ENCODE measurements around the gene EPHX1.
"Not testable (repeated sequence)": the region's sequence is repeated elsewhere in the genome, so short reads cannot be mapped to it uniquely, and the experiment has no call there.

Gene EPHX1

DNA sequence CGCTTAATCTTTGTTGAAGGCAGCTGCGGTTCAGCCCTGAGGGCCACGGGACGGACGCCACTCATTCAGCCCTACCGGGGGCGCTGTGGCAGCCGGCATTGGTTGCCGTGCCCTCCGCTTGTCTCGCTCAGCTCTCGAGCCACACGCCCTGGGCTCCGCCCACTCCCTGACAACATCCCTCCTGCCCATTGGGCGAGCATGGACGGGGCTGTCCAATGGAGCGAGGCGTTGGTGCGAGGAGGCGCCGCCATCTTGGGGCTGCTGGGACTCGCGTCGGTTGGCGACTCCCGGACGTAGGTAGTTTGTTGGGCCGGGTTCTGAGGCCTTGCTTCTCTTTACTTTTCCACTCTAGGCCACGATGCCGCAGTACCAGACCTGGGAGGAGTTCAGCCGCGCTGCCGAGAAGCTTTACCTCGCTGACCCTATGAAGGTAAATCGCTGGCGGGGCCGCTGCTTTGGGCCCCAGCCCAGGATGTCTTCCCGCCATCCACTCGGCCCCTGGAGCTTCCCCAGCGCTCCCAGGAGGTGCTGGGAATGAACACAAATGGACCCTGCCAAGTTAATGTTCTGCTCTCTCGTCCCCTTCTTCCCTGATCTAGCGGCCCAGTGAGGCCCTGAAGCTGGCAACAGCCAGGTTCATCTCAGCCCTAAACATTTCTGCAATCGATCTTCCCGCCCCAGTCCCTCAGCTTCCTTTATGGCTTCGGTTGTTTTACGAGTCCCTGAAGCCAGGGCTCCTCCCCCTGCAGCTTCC lies 32.2 kb upstream of the EPHX1 start, which contains the start of gene SRP9:
SRP9 (plus strand) TSS at position 244 of the 754 bp plus-strand sequence; CDS start at position 359, 115 bp downstream.
- peak; percentile 99 for DNase-seq (ENCODE audit: low spot score)

DNA sequence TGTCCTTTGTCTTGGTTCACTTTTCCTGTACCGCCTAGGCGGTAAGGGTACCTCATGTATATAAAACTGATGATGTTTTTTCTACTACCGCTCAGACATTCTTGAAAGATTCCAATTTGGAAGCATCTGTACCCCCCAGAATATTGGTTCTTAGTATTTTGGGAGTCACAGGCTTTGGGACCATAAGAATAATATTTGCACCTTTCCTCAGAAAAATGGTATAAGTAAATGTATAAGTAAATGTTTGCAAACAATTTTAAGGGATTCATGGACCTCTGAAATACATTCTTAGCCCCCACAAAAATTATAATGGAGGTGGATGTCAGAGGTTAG lies 31.6 kb upstream of the EPHX1 start:
- DNase-seq (ENCODE audit: low spot score) = no peak

DNA sequence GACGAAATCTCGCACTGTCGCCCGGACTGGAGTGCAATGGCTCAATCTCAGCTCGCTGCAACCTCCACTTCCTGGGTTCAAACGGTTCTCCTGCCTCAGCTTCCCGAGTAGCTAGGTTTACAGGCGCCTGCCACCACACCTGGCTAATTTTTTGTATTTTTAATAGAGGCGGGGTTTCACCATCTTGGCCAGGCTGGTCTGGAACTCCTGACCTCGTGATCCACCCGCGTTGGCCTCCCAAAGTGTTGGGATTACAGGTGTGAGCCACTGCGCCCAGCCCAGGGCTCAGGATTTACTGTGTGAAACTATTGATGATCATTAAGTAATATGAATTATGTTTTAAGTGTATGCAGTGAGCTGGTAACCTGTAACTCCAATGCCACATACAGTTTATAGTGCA lies 30.8 kb upstream of the EPHX1 start:
- DNase-seq (ENCODE audit: low spot score) = not testable (repeated sequence)

DNA sequence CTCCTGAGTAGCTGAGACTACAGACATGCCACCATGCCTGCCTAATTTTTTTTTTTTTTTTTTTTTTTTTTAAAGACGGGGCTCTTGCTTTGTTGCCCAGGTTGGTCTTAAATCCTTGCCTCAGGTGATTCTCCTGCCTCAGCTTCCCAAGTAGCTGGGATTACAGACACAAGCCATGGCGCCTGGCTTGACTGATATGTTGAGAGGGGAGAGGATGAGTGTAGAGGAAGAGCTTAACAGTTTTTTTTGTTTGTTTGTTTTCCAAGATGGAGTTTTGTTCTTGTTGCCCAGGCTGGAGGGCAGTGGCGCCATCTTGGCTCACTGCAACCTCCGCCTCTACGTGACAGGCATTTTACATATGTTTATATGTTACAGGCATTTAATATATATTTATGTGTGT lies 29.8 kb upstream of the EPHX1 start:
- DNase-seq (ENCODE audit: low spot score) = no peak

DNA sequence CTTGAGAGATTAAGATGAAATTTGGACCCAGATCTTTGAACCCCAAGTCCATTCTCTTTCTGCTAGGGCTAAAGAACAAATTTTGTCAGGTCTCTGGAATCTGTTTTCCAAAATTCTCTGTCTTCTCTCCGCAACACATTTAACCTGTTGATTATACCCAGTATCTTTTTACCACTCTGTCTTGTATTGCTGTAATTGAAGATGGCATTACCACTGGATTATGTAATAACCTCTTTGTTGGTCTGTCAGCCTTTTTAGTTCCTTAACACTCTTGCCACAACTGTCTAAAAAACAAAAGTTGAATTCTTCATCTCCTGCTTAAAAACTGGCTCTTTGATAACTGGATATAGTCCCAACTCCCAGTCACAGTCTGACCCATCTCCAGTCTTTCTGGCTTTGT lies 29.3 kb upstream of the EPHX1 start:
- no peak for DNase-seq (ENCODE audit: low spot score)

DNA sequence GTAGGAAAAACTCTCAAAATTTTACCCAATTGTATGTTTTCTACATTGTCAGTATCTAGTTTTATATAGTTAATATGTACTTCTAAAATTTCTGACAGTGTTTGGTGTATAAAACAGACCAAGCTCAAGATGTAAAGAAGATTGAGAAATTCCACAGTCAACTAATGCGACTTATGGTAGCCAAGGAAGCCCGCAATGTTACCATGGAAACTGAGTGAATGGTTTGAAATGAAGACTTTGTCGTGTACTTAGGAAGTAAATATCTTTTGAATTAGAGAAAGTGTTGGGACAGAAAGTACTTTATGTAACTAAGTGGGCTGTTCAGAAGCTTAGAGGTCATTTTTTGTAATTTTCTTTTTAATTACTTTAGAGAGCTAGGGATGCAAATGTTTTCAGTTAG lies 20.8 kb upstream of the EPHX1 start:
- DNase-seq (ENCODE audit: low spot score) = not testable (repeated sequence)

DNA sequence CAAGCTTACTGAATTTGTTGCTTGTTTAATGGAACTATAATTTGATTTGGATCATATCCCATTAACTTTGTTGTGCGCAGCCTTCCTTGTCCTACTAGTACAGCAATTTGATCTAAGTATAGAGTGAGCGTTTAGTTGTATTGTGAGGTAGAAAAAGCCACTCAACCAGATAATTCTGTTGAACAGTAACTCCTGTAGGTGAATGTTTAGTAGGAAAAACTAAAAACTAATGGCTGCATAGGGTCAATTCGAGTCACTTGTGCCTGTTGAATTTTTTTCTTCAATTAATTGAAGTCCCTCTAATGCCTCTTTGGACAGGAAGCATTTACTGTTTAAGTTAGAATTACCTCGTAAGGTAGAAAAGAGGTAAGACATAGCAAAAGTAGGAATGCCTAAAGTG lies 15.0 kb upstream of the EPHX1 start:
- DNase-seq (ENCODE audit: low spot score) = no peak

DNA sequence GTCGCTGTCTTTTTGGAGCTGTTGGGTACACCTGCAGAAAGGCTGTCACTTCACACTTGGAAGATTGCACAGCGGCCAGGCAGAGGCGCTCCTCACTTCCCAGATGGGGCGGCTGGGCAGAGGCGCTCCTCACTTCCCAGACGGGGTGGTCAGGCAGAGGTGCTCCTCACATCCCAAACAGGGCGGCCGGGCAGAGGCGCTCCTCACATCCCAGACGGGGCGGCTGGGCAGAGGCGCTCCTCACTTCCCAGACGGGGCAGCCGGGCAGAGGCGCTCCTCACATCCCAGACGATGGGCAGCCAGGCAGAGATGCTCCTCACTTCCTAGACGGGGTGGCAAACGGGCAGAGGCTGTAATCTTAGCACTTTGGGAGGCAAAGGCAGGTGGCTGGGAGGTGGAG lies 13.8 kb upstream of the EPHX1 start:
- DNase-seq (ENCODE audit: low spot score) = not testable (repeated sequence)

DNA sequence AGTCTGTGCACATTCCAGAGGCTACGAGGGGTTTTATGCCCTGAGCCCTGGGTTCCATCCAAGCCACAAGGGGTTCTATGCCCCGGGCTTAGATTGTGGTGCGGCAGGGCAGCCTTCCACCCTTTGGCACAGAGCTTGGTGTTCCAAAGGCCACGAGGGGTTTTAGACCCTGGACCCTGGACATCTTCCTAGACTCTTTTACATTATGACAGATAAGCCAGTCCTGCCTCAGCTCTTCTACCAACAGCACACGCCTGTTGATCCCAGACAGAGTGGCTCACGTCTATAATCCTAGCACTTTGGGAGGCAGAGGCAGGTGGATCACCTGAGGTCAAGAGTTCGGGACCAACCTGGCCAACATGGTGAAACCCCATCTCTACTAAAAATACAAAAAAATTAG lies 8.8 kb upstream of the EPHX1 start:
- not testable (repeated sequence) for DNase-seq (ENCODE audit: low spot score)

DNA sequence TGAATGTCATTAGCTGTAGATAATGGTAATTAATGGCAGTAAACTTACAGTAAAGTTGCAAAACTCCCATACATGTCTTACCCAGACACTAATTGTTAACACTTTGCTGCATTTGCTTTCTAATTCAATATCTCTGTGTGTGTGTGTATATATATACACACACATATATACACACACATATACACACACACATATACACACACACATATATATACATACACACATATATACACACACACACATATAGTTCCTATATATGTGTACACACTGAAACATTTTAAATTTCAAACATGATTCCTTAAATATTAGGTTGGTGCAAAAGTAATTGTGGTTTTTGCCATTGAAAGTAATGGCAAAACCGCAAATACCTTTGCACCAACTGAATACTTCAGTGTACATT lies 3.7 kb upstream of the EPHX1 start:
- DNase-seq (ENCODE audit: low spot score) = no peak

DNA sequence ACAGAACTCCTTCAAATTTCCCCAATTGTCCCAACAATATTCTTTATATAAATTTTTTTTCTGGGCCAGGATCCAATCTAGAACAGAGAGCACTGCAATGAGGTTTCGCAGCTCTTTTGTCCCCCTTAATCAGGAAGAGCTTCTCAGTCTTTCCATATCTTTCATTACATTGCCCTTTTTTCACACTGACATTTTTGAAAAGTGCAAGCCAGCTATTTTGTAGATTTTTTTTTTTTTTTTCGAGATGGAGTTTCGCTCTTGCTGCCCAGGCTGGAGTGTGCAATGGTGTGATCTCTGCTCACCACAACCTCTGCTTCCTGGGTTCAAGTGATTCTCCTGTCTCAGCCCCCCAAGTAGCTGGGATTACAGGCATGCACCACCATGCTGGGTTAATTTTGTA lies 3.2 kb upstream of the EPHX1 start:
- DNase-seq (ENCODE audit: low spot score) = not testable (repeated sequence)

DNA sequence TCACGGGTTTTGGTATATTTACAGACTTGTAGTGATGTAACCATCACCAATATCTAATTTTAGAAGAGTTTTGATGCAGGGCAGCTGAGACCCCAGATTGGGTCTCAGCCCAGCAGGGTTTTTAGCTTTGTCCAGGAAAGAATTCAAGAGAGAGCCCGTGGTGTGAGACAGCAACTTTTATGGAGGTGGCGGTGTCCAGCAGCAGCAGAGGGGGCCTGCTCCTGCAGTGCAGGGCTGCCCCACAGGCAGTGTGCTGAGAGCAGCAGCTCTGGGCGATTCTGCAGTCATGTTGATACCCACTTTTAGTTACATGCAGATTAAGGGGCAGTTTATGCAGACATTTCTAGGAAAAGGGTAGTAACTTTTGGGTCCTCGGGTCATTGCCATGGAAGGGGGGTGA lies 1.8 kb upstream of the EPHX1 start:
- DNase-seq (ENCODE audit: low spot score) = no peak

DNA sequence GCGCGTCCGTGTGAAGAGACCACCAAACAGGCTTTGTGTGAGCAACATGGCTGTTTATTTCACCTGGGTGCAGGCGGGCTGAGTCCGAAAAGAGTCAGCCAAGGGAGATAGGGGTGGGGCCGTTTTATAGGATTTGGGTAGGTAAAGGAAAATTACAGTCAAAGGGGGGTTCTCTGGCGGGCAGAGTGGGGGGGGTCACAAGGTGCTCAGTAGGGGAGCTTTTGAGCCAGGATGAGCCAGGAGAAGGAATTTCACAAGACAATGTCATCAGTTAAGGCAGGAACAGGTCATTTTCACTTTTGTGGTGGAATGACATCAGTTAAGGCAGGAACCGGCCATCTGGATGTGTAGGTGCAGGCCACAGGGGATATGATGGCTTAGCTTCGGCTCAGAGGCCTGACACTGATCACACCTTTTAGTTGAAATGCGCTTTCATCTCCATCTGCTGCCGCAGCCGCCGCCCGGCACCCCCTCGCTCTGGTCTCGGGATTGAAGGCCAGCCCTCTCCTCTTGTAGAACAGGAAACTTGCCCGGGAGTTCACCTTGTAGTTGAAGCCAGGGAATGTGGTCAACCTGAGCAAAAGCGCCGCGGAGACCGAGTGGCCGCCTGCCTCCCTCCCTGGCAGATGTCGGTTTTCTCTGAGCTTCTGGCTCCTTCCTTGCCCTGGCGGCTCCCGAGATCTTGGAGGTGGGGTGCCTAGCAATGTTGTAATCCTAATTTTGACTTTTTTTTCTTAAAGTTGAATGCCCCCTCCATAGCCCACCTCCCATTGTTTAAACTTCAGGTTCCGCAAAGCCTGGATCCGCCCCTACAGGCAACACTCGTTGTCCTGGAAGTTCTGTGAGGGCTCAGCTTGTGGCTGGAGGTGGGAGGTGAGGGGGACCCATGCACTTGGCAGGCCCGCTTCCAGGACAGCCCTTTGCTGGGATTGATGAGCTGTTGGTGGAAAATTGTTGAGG lies 935 bp downstream of the EPHX1 start:
- not testable (repeated sequence) for DNase-seq (ENCODE audit: low spot score)

DNA sequence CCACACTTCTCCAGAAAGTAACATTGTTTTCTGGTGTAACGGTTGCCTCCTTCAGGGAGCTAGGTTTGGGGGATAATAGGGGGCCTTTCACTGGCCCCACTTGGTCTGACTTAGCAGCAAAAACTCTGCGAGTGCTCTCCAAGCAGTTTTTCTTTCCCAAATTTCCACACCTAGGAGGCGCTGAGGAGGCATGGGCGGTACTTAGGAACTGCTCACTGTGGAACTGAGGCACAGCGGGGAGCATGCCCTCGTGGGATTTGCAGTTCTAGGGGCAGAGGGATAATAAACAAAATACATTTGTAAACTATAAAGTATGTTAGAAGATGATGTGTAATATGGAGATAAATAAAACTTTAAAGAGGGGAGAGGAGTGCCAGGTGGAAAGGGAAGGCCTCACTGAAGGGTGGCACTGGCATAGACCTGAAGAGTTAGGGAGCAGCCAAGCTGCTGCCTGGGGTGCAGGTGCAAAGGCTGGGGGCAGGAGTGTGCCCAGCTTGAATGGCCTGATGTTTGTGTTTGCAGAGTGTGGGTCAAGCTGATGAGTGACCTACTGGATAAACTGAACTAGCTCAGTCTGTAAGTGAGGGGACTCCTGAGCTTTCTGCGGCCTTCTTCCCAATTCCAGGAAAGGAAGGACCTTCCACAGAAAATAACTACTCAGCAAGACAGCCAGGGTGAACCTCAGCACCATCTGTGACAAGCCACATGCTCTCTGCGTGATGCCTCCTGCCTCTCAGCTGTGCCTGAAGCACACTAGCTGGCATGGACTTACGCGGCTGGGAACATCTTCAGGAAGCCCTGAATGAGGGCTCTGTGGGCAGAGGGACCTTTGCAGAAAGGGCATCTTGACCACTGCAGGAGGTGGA lies 1.9 kb downstream of the EPHX1 start:
- DNase-seq (ENCODE audit: low spot score) = no peak

DNA sequence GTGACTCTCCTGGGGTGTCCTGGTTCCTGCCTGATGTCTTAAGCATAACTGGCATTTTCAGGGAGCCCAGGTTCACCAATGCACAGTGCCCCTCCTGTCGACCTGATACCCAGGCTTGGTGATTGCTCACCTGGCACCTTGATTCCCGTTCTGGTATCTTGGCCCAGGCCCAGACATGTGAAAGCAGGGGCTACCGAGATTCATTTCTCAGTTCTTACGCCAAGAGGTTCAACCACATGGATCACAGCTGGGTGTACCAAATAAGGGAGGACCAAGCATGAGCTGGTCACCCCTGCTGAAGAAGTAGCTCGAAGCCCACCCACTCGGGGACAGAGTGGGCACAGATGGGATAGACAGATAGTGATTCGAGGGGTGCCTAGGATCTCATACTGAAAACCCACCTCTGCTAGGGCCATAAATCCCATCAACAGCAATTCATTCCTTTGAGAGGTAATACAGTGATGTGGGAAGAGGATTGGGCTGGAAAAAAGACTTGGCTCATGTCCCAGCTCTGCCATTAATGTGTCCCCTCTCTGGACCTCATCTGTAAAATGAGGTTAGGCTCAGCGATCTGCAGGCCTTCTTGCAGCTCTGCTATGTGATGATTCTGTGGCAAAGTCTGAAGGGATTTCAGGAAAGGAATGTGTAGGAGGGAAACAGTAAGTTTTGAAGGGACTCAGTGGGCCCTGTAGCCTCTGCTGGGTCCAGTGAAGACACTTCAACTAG lies 2.7 kb downstream of the EPHX1 start:
- no peak for DNase-seq (ENCODE audit: low spot score)

DNA sequence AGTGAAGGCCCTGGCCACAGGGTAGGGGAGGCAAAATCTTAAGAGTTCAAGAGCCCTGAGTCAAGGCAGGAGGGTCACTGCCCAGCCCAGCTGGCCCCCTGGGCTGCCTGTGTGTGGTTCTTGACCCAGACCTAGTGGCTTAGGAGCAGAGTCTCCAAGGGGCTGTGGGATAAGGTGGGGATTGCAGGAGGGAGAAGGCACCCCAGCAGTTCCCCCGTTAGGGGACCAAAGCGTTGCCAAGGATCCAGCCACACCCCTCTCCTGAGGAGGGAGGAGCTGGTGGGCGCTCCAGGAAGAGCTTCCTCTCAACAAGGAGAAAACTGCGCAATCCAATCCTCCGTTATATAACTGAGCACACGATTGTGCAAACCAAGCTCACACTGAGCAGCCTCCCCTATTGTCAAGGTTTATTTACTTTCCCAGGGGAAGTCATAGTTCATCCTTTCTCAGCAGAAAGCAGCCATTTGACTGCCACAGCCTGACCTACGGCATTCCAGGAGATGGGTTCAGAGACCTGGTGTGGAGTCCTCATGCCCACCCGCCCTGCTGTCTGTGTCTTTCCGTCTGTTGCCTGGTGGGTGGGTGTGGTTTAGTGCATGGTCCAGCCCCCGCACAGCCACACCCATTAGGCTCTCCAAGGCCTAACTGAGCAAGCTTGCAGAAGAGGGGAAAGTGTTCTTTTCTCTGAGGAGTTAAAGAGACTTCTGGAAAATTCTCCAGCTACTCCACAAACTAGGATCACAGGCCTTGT lies 3.5 kb downstream of the EPHX1 start:
- DNase-seq (ENCODE audit: low spot score) = peak; percentile 64

DNA sequence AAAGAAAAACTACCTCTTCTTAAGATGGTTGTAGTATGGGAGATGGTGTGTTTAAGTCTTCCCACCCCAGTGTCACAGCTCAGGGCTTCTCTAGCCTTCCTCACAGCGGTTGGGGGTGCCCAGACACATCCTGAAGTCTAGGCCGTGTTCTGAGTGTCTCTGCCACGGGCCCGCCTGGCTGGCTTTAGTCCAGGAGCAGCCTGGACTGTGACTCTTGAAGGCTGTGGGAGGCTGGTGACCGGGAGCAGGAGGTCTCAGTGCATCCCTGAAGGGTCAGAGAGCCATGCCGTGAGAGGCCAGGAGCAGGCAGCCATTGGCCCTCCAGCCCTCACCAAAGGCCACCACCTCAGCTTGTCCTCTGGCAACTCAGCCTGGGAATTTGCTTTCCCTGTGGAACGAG lies 4.5 kb downstream of the EPHX1 start:
- no peak for DNase-seq (ENCODE audit: low spot score)

DNA sequence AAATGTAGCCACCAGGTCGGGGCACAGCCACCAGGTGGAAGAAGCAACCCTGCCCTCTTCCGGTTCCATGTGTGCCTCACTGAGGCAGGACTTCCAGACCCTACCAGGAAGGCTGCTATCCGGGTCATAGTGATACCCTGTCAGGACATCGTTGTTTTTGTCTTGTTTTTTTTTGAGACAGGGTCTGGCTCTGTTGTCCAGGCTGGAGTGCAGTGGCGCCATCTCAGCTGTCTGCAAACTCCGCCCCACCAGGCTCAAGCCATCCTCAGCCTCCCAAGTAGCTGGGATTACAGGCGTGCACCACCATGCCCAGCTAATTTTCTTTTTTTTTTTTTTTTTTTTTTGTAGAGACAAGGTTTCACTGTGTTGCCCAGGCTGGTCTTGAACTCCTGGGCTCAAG lies 5.2 kb downstream of the EPHX1 start:
- not testable (repeated sequence) for DNase-seq (ENCODE audit: low spot score)

DNA sequence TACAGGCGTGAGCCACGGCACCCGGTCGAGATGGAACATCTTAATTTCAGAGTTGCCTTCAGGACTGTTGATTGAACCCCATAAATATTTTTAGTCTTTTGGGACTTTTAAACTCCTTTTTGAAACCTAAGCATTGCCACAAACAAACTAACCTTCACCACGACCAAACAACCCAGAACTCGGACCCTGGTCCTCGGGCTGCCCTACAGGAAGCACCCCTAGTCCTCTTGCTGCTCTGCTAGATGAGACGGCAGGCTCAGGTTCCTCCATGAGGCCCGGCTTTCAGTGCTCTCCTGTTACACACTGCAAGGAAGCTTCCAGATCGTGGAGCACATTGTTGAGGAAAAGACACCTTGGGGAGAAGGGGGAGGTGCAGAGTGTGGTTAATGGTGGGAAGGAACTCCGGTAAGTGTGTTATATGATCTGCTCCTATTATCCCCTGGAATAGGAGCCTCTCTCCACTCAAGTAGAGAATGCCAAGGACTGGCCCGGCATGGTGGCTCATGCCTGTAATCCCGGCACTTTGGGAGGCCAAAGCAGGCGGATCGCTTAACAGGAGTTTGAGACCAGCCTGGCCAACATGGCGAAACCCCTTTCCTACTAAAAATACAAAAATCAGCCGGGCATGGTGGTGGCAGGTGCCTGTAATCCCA lies 5.7 kb downstream of the EPHX1 start:
- DNase-seq (ENCODE audit: low spot score) = no peak
